Stromal cell of bone marrow (primary cell): ENCODE data around the gene KMT2E.

Experiments
- DNase-seq: peaks from one replicate; pipeline ENCODE4 v3.0.0-alpha.2; 2012; ENCODE audit warnings: low read depth

Gene KMT2E

GRCh38 chr7:105010504-105011130 lies 3.4 kb upstream of the KMT2E start:
- no peak for DNase-seq

GRCh38 chr7:105011141-105011830 lies 2.7 kb upstream of the KMT2E start:
- DNase-seq, result no peak

- DNase-seq, result no peak
Observed at GRCh38 chr7:105011831-105012502, 2.0 kb upstream of the KMT2E start.

- DNase-seq, result peak; percentile 97
Observed at GRCh38 chr7:105012503-105013220, 1.3 kb upstream of the KMT2E start.

GRCh38 chr7:105013221-105013815 lies 687 bp upstream of the KMT2E start:
- peak; percentile 90 for DNase-seq

GRCh38 chr7:105014693-105015389 lies 836 bp downstream of the KMT2E start:
- peak; percentile 50 for DNase-seq

- DNase-seq, result no peak
Observed at GRCh38 chr7:105015390-105015965, 1.5 kb downstream of the KMT2E start.

GRCh38 chr7:105016068-105016708 lies 2.2 kb downstream of the KMT2E start:
- DNase-seq, result no peak

GRCh38 chr7:105016709-105017656 lies 3.0 kb downstream of the KMT2E start:
- no peak for DNase-seq

- DNase-seq, result no peak
Observed at GRCh38 chr7:105017657-105018365, 3.8 kb downstream of the KMT2E start.

- DNase-seq, result no peak
Observed at GRCh38 chr7:105019269-105019668, 5.3 kb downstream of the KMT2E start.

- no peak for DNase-seq
Observed at GRCh38 chr7:105020926-105021325, 6.9 kb downstream of the KMT2E start.

GRCh38 chr7:105021352-105021751 lies 7.3 kb downstream of the KMT2E start:
- DNase-seq, result no peak

- no peak for DNase-seq
Observed at GRCh38 chr7:105021967-105022366, 8.0 kb downstream of the KMT2E start.

- no peak for DNase-seq
Observed at GRCh38 chr7:105022458-105022857, 8.5 kb downstream of the KMT2E start.

- DNase-seq, result no peak
Observed at GRCh38 chr7:105024734-105025133, 10.7 kb downstream of the KMT2E start.

GRCh38 chr7:105026750-105027149 lies 12.7 kb downstream of the KMT2E start:
- DNase-seq, result no peak

GRCh38 chr7:105027176-105027853 lies 13.3 kb downstream of the KMT2E start:
- no peak for DNase-seq
